Heart right ventricle (tissue), 16 donors: ENCODE data around the gene DNAAF6. TPM values are rescaled to one million over a fixed set of nuclear protein-coding genes. Genes with fewer than 3 reads are reported as not detected.

ENCODE experiments used
- ATAC-seq, 8 donors: fragments of 200-7000 bp; cut with Tn5 transposase; one replicate each; pipeline ENCODE4 v1.9.1; 2020; ENCODE audit warnings: mild to moderate bottlenecking in 8 of 8, moderate library complexity in 8 of 8, moderate number of reproducible peaks in 1 of 8
- DNase-seq, 2 donors: peaks; one replicate each; pipeline ENCODE4 v3.0.0-alpha.2; 2020
- H3K27ac ChIP-seq, 10 donors: fragments of 200-600 bp; sonication (generic) in 2 of 10; one replicate each; pipeline versions ENCODE4 v1.5.0 to v1.8.0; 2020 to 2022; ENCODE audit warnings: mild to moderate bottlenecking in 3 of 10
- H3K27me3 ChIP-seq, 7 donors: fragments of 200-600 bp; one replicate each; pipeline ENCODE4 v1.8.0; 2021 to 2022; ENCODE audit warnings: mild to moderate bottlenecking in 2 of 7
- H3K36me3 ChIP-seq, 9 donors: fragments of 200-600 bp; sonication (generic) in 1 of 9; one replicate each; pipeline versions ENCODE4 v1.5.0 to v1.8.0; 2020 to 2022; ENCODE audit warnings: mild to moderate bottlenecking in 2 of 9
- H3K4me1 ChIP-seq, 9 donors: fragments of 200-600 bp; sonication (generic) in 1 of 9; one replicate each; pipeline versions ENCODE4 v1.5.0 to v1.8.0; 2020 to 2022; ENCODE audit warnings: mild to moderate bottlenecking in 4 of 9
- H3K4me3 ChIP-seq, 10 donors: fragments of 200-600 bp; sonication (generic) in 2 of 10; one replicate each; pipeline versions ENCODE4 v1.5.0 to v1.8.0; 2020 to 2022; ENCODE audit warnings: mild to moderate bottlenecking in 7 of 10, moderate library complexity in 2 of 10
- H3K9me3 ChIP-seq, 11 donors: fragments of 200-600 bp in 10 of 11; sonication (generic) in 2 of 11; one replicate each; pipeline versions ENCODE4 v1.5.0 to v1.8.0; 2013 to 2022; ENCODE audit warnings: mild to moderate bottlenecking in 2 of 11, control low read depth in 1 of 11, moderate library complexity in 1 of 11
- CTCF ChIP-seq, 9 donors: fragments of 200-600 bp; sonication (generic) in 2 of 9; IDR thresholded peaks; one replicate each; pipeline versions ENCODE4 v1.5.0 to v1.8.0; 2021 to 2022; ENCODE audit warnings: antibody characterized with exemption in 9 of 9, mild to moderate bottlenecking in 5 of 9, moderate library complexity in 1 of 9
- WGBS, 2 donors: extraction: QIAGEN DNeasy Blood & Tissue Kit; methylation state at CpG; one replicate each; pipeline ENCODE4 v1.1.7; 2013; ENCODE audit warnings: inconsistent platforms in 1 of 2; 5-methylcytosine and 5-hydroxymethylcytosine counted together
- intact Hi-C, 10 donors: fragments of 100-400 bp; cut with DNase I; formaldehyde crosslinking; loops; one replicate each; pipeline versions ENCODE4 v1.11.1 to v1.14.2; 2022
- polyA plus RNA-seq, 2 donors: library from polyadenylated mRNA; stranded (reverse); fragments of 200-250 nt; gene quantifications; one replicate each; pipeline ENCODE4 v1.2.3, GENCODE V29; 2013
- total RNA-seq, 10 donors: library from RNA; stranded (reverse); fragmentation: NEBNext Ultra II Directional in 3 of 10; extraction: Animal tissue kit (Norgen Biotek cat#: 25700) in 3 of 10; gene quantifications; one replicate each; pipeline versions ENCODE4 v1.2.1 to v1.2.4, GENCODE V29; 2021 to 2023
- donor health status: Arrhythmogenic right ventricular cardiomyopathy.
- donor health status: ischemic (EF 13 %, LVEDD 7.1; RV severe dilation, severe dysfunction).
- donor health status: healthy with polysubstance abuse.
- donor health status: DM: no; HTN: yes; CAD: no.
- donor health status: DM: no; HTN: no; CAD: no.
- donor health status: ischemic (EF 25% LVEDD 6.9; RV normal size, moderate dysfunction).
- donor health status: ischemic (EF 25% LVEDD 5.7; RV mildly dilated, moderate dysfunction).
- donor health status: healthy.
- donor health status: DM: yes; HTN: yes; CAD: no.
- donor health status: Ischemic cardiomyopathy.
- donor health status: ischemic (EF 35%, LVEDD 5.7; RV mildly dilated, moderate dysfunction).
- donor health status: nonischemic (EF 11% LVEDD 7.7; RV severe dilation, severe dysfunction).
- donor health status: DM: yes; HTN: yes; CAD: no.
- donor health status: PGD.
- donor health status: ischemic (EF 29% LVEDD 5.4; RV normal size, mild dysfunction).
- donor health status: nonischemic (EF 23%, LVEDD 6.1; RV moderate dilation, normal function).

Gene DNAAF6
- total and polyA plus RNA-seq, 12 donors, result not detected

GRCh38 chrX:107213477-107213876, 7.1 kb downstream of the DNAAF6 start:
- intact Hi-C loops, result no loop called here
- DNase-seq (no peak), ATAC-seq (no peak)
- 89 to 100% methylated on average over 1 of the region's 1 CpG for WGBS, 2 donors
- no peaks in the 10 kb centered on the region for H3K9me3 ChIP-seq
- H3K27me3 ChIP-seq, result peaks cover 0 to 63% (median 0%) of the 10 kb centered on the region in 7 donors
- no peak for TF ChIP-seq CTCF (IDR thresholded peaks at IDR 0.05)
- H3K27ac ChIP-seq, result no peak overlapping the region
- H3K36me3 ChIP-seq, result no peaks in the 10 kb centered on the region
- H3K4me3 ChIP-seq, result no peak overlapping the region
- H3K4me1 ChIP-seq, result no peaks in the 10 kb centered on the region

GRCh38 chrX:107226757-107227156, 20.3 kb downstream of the DNAAF6 start:
- no peak overlapping the region for H3K27ac ChIP-seq
- WGBS, 2 donors, result 90 to 92% methylated on average over 1 of the region's 1 CpG
- DNase-seq, result no peak
- intact Hi-C loops, result no loop called here
- H3K27me3 ChIP-seq, result peaks cover 0 to 51% (median 0%) of the 10 kb centered on the region in 7 donors
- no peaks in the 10 kb centered on the region for H3K9me3 ChIP-seq
- ATAC-seq, result no peak
- H3K4me1 ChIP-seq, result no peaks in the 10 kb centered on the region
- no peaks in the 10 kb centered on the region for H3K36me3 ChIP-seq
- TF ChIP-seq CTCF (IDR thresholded peaks at IDR 0.05), result no peak
- no peak overlapping the region for H3K4me3 ChIP-seq

GRCh38 chrX:107227780-107228485, 21.5 kb downstream of the DNAAF6 start:
- no peak overlapping the region for H3K4me3 ChIP-seq

GRCh38 chrX:107228486-107228819, 22.0 kb downstream of the DNAAF6 start:
- H3K27me3 ChIP-seq, result peaks cover 0 to 49% (median 0%) of the 10 kb centered on the region in 7 donors
- no peak for TF ChIP-seq CTCF (IDR thresholded peaks at IDR 0.05)
- no peaks in the 10 kb centered on the region for H3K9me3 ChIP-seq
- H3K4me1 ChIP-seq, result no peaks in the 10 kb centered on the region
- no peak overlapping the region for H3K4me3 ChIP-seq
- no peak overlapping the region for H3K27ac ChIP-seq
- DNase-seq (no peak), ATAC-seq (no peak)
- WGBS, 2 donors, result 64 to 67% methylated on average over 2 of the region's 2 CpGs
- intact Hi-C loops, result no loop called here
- no peaks in the 10 kb centered on the region for H3K36me3 ChIP-seq

More at GRCh38 chrX:107227780-107228485, 21.5 kb downstream of the DNAAF6 start:
- DNase-seq, result no peak
- Histone ChIP-seq H3K27me3 (peaks cover 0 to 52% (median 0%) of the 10 kb centered on the region in 7 donors), H3K36me3 (no peaks in the 10 kb centered on the region), H3K9me3 (no peaks in the 10 kb centered on the region), H3K27ac (no peak overlapping the region), H3K4me1 (no peaks in the 10 kb centered on the region)
- intact Hi-C loops, result no loop called here
- WGBS, 2 donors, result 86 to 100% methylated on average over 2 of the region's 2 CpGs
- TF ChIP-seq CTCF (IDR thresholded peaks at IDR 0.05), result no peak
- ATAC-seq, result no peak
